ENCODE data around the gene GFPT2.

The GFPT2 gene

DNA sequence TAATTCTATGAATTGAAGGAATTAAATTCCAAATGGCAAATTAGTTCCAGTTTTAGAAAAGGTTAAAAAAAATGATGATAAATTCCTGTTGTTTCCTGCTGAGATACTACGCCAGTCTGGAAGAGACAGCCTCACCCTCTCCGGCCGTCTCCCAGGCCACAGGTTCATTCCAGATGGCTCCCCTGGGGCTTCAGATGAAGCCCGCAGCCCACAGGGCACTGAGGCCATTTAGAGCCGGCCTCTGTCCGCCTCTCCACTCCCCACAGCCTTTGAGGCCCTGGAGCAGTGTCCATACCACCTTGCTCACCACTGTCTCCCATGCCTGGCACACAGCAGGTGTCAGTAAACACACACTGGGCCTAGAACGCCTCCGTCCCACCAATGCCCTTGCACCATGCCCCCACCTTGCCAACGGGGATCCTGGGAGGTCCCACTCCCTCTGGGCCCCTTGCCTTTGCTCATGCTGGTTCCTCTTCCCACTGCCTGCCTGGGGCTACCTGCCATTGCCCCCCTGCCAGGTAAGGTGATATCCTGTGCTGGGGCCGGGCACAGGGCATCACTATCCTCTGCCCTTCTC is 26.1 kb downstream of the GFPT2 start:
- H3K4me1 Mint-ChIP-seq (ENCODE audit: low read depth): peaks cover 6% of the 10 kb centered on the region
- H3K36me3 Mint-ChIP-seq (ENCODE audit: low read depth): no peaks in the 10 kb centered on the region
- H3K27ac Mint-ChIP-seq: no peak overlapping the region
- no peaks in the 10 kb centered on the region for H3K9me3 Mint-ChIP-seq
- H3K27me3 Mint-ChIP-seq: peaks cover 12% of the 10 kb centered on the region
- H3K4me3 Mint-ChIP-seq: no peak overlapping the region
- no peak for DNase-seq

DNA sequence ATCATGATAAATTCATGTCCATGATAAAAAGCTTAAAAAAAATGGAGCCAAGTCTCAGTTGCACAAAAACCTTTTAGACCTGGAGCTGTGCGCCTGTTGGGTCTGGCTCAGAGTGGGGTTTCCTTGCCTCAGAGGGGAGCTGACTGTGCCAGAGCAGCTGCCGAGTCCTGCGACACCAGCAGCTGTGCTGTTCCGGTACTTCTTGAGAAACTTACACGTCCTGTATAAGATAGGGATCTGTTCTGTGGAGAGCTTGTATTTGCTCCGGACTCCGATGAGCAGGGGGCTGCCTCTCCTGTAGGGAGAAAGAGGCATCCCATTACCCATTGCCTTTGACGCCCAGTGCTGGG is 28.6 kb downstream of the GFPT2 start:
- DNase-seq: no peak
- Mint-ChIP-seq H3K4me3 (no peak overlapping the region), H3K27ac (no peak overlapping the region)

GRCh38 chr5:180323941-180324600 is 29.1 kb downstream of the GFPT2 start:
- Mint-ChIP-seq H3K36me3 (ENCODE audit: low read depth) (no peaks in the 10 kb centered on the region), H3K27me3 (no peaks in the 10 kb centered on the region), H3K9me3 (no peaks in the 10 kb centered on the region), H3K4me3 (no peak overlapping the region), H3K4me1 (ENCODE audit: low read depth) (peaks cover 3% of the 10 kb centered on the region), H3K27ac (no peak overlapping the region)
- DNase-seq: no peak

More for the DNA sequence above, 28.6 kb downstream of the GFPT2 start:
- H3K9me3 Mint-ChIP-seq: no peaks in the 10 kb centered on the region
- no peaks in the 10 kb centered on the region for H3K27me3 Mint-ChIP-seq
- H3K4me1 Mint-ChIP-seq (ENCODE audit: low read depth): peaks cover 3% of the 10 kb centered on the region
- no peaks in the 10 kb centered on the region for H3K36me3 Mint-ChIP-seq (ENCODE audit: low read depth)

GRCh38 chr5:180323160-180323559 is 30.0 kb downstream of the GFPT2 start:
- H3K36me3 Mint-ChIP-seq (ENCODE audit: low read depth): no peaks in the 10 kb centered on the region
- no peak overlapping the region for H3K27ac Mint-ChIP-seq
- no peak for DNase-seq
- H3K27me3 Mint-ChIP-seq: no peaks in the 10 kb centered on the region
- H3K9me3 Mint-ChIP-seq: no peaks in the 10 kb centered on the region
- no peaks in the 10 kb centered on the region for H3K4me1 Mint-ChIP-seq (ENCODE audit: low read depth)
- no peak overlapping the region for H3K4me3 Mint-ChIP-seq

- H3K9me3 Mint-ChIP-seq: no peaks in the 10 kb centered on the region
- no peak overlapping the region for H3K4me3 Mint-ChIP-seq
- no peak for DNase-seq
- H3K27ac Mint-ChIP-seq: no peak overlapping the region
- no peaks in the 10 kb centered on the region for H3K4me1 Mint-ChIP-seq (ENCODE audit: low read depth)
- no peaks in the 10 kb centered on the region for H3K36me3 Mint-ChIP-seq (ENCODE audit: low read depth)
- H3K27me3 Mint-ChIP-seq: no peaks in the 10 kb centered on the region
Observed at GRCh38 chr5:180318456-180319089, 34.6 kb downstream of the GFPT2 start.

GRCh38 chr5:180316586-180316985 is 36.5 kb downstream of the GFPT2 start:
- Mint-ChIP-seq H3K27me3 (no peaks in the 10 kb centered on the region), H3K36me3 (ENCODE audit: low read depth) (no peaks in the 10 kb centered on the region), H3K9me3 (no peaks in the 10 kb centered on the region), H3K27ac (no peak overlapping the region), H3K4me1 (ENCODE audit: low read depth) (no peaks in the 10 kb centered on the region), H3K4me3 (no peak overlapping the region)
- no peak for DNase-seq

DNA sequence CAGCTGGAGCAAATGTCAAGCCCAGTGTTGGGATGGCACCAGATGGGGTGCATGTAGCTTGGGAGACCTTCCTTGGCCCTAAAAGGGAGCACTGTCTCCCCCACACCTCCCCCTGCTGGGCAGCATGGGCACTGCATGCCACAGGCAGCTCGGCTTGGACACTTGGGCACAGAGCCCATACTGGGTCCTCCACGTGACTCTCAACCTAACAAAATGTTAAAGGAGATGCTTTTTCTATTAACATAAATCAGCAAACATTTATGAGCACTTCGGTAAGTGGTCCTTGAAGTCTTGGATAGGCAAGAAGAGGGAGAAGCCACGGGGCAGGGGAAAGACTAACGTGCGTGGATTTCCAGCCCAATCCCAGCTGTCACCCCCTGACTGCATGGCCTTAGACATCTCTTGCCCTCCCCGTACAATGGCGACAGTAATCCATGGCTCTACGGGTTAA is 37.3 kb downstream of the GFPT2 start:
- H3K36me3 Mint-ChIP-seq (ENCODE audit: low read depth): no peaks in the 10 kb centered on the region
- H3K27me3 Mint-ChIP-seq: no peaks in the 10 kb centered on the region
- H3K4me3 Mint-ChIP-seq: no peak overlapping the region
- DNase-seq: peak; percentile 84
- no peaks in the 10 kb centered on the region for H3K9me3 Mint-ChIP-seq
- H3K4me1 Mint-ChIP-seq (ENCODE audit: low read depth): no peaks in the 10 kb centered on the region
- H3K27ac Mint-ChIP-seq: no peak overlapping the region

DNA sequence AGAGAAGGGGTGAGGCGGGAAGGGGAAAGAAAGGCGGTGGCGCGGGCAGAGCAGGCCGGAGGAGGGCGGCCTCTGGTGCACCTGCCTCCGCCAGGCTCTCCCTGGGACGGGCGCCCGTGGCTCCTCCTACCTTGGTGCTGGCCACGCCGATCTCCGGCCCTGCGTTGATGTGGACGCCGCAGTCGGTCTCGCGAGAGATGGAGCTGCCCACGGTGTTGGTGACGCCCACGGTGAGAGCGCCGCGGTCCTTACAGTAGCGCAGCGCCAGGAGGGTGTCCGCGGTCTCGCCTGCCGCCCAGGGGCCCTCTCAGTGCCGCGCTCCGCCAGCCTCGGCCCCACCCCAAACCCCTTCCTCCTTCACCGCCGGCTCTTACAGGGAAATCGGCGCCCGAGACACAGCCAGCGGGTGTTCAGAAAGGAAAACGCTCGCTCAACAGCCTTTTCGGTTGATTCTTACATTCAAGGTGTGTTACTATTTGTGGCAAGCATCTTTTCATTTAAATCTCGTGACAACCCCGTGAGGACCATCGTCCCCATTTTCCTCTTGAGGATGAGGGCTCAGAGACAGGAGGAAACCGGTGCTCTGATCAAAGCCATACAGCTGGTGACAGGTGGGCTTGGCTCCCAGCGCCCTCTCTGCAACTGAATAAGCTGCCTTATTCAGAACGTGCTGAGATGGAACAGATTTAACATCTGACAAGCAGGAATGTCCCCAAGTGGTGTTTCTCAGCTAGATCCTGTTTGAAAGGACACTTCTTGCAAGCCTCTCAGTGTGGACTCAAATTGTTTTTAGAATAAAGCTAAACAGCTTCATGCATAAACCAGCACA is 39.2 kb downstream of the GFPT2 start:
- H3K4me3 Mint-ChIP-seq: no peak overlapping the region
- DNase-seq: peak; percentile 38
- no peaks in the 10 kb centered on the region for H3K9me3 Mint-ChIP-seq
- H3K36me3 Mint-ChIP-seq (ENCODE audit: low read depth): no peaks in the 10 kb centered on the region
- H3K27me3 Mint-ChIP-seq: no peaks in the 10 kb centered on the region
- no peaks in the 10 kb centered on the region for H3K4me1 Mint-ChIP-seq (ENCODE audit: low read depth)
- no peak overlapping the region for H3K27ac Mint-ChIP-seq

- no peaks in the 10 kb centered on the region for H3K9me3 Mint-ChIP-seq
- no peaks in the 10 kb centered on the region for H3K27me3 Mint-ChIP-seq
- H3K4me3 Mint-ChIP-seq: no peak overlapping the region
- no peak for DNase-seq
- no peaks in the 10 kb centered on the region for H3K36me3 Mint-ChIP-seq (ENCODE audit: low read depth)
- H3K27ac Mint-ChIP-seq: no peak overlapping the region
- H3K4me1 Mint-ChIP-seq (ENCODE audit: low read depth): no peaks in the 10 kb centered on the region
Observed at GRCh38 chr5:180311216-180311615, 41.9 kb downstream of the GFPT2 start.

DNA sequence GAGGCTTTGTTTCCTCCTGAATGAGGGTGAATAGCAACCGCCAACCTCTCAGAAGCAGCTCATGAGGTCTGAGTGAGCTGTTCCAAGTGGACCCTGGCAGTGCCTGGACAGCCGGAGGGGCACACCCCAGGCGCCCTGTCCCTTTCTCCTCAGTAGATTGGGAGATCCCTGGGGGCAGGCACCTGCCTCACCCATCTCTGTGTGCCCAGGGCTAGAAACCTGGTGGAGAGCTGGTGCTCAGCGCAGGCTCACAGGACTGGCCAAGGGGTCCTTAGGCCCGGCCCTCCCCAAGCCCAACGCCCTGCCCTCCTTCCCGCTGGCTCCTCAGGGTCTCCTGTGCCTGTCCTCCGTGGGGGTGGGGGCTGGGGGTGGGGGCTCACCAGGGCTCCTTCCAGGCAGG is 46.3 kb downstream of the GFPT2 start:
- no peaks in the 10 kb centered on the region for H3K9me3 Mint-ChIP-seq
- H3K27ac Mint-ChIP-seq: no peak overlapping the region
- H3K36me3 Mint-ChIP-seq (ENCODE audit: low read depth): no peaks in the 10 kb centered on the region

DNA sequence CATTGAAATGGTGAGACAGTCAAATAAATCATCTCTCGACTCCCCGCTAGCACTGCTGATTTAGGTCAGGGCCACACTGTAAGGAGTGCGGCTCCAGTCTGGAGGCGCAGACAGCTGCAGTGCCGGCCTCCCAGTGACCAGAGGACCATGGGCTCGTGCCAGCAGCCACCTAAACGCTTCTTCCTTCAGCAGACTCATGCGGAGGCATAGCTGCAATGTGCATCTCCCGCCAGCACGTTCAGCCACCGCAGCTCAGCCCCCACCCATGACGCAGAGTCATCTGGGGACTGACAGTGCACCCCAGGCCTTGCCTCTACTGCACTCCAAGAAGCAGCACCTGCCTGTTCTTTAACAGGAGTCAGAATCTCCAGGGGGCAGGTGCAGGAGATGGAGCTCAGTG is 47.7 kb downstream of the GFPT2 start:
- DNase-seq: no peak
- Mint-ChIP-seq H3K9me3 (no peaks in the 10 kb centered on the region), H3K4me1 (ENCODE audit: low read depth) (no peaks in the 10 kb centered on the region), H3K36me3 (ENCODE audit: low read depth) (no peaks in the 10 kb centered on the region), H3K4me3 (no peak overlapping the region), H3K27me3 (no peaks in the 10 kb centered on the region), H3K27ac (no peak overlapping the region)

More for the DNA sequence above, 46.3 kb downstream of the GFPT2 start:
- Mint-ChIP-seq H3K4me3 (no peak overlapping the region), H3K4me1 (ENCODE audit: low read depth) (no peaks in the 10 kb centered on the region), H3K27me3 (no peaks in the 10 kb centered on the region)
- no peak for DNase-seq

GRCh38 chr5:180304431-180305375 is 48.4 kb downstream of the GFPT2 start:
- Mint-ChIP-seq H3K27me3 (no peaks in the 10 kb centered on the region), H3K9me3 (no peaks in the 10 kb centered on the region), H3K27ac (no peak overlapping the region), H3K4me3 (no peak overlapping the region), H3K4me1 (ENCODE audit: low read depth) (no peaks in the 10 kb centered on the region), H3K36me3 (ENCODE audit: low read depth) (no peaks in the 10 kb centered on the region)
- DNase-seq: no peak

GRCh38 chr5:180304016-180304292 is 49.2 kb downstream of the GFPT2 start:
- Mint-ChIP-seq H3K4me1 (ENCODE audit: low read depth) (no peaks in the 10 kb centered on the region), H3K4me3 (no peak overlapping the region), H3K9me3 (no peaks in the 10 kb centered on the region), H3K27me3 (no peaks in the 10 kb centered on the region), H3K36me3 (ENCODE audit: low read depth) (no peaks in the 10 kb centered on the region), H3K27ac (no peak overlapping the region)
- DNase-seq: no peak

Measured in activated T-cell treated with anti-CD3 and anti-CD28 coated beads, Interleukin-2, amount 50 U/mL, for 24 hours (primary cell).